Adrenal gland (tissue), 19 donors: Measurements from ENCODE around the gene CABP1. TPM values are rescaled to one million over a fixed set of nuclear protein-coding genes. Genes with fewer than 3 reads are reported as not detected.

ENCODE experiments used
- DNase-seq, 7 donors: peaks; one replicate each; pipeline ENCODE4 v3.0.0-alpha.2; 2019 to 2020
- H3K27ac ChIP-seq, 5 donors: fragments of 200-600 bp; sonication (generic) in 4 of 5; 1 replicate in 3 of 5; 2 replicates in 2 of 5; pipeline versions ENCODE4 v1.5.1 to v1.8.0; 2016 to 2020; ENCODE audit warnings: mild to moderate bottlenecking in 1 of 5
- H3K27me3 ChIP-seq: fragments of 200-600 bp; 2 replicates; pipeline ENCODE4 v1.8.0; 2021
- H3K36me3 ChIP-seq, 2 donors: fragments of 200-600 bp; replicated peaks in 1 of 2; 1 replicate in 1 of 2; 2 replicates in 1 of 2; pipeline versions ENCODE4 v1.5.1 to v1.8.0; 2018 to 2022
- H3K4me1 ChIP-seq, 2 donors: fragments of 200-600 bp; replicated peaks in 1 of 2; 1 replicate in 1 of 2; 2 replicates in 1 of 2; pipeline versions ENCODE4 v1.5.1 to v1.8.0; 2018 to 2021
- H3K4me3 ChIP-seq, 4 donors: fragments of 200-600 bp; sonication (generic) in 3 of 4; one replicate each; pipeline ENCODE4 v1.5.1; 2016 to 2018
- H3K9me3 ChIP-seq, 3 donors: fragments of 200-600 bp; sonication (generic) in 1 of 3; replicated peaks in 1 of 3; 1 replicate in 2 of 3; 2 replicates in 1 of 3; pipeline versions ENCODE4 v1.5.1 to v1.8.0; 2016 to 2021
- CTCF ChIP-seq, 6 experiments: fragments of 450-650 bp in 4 of 6; fragments of 200-600 bp in 2 of 6; sonication (generic) in 1 of 6; IDR thresholded peaks; 1 replicate in 5 of 6; 2 replicates in 1 of 6; pipeline versions ENCODE4 v1.5.1 to v1.8.0; 2016 to 2021; ENCODE audit warnings: antibody characterized with exemption in 6 of 6, mild to moderate bottlenecking in 2 of 6, moderate library complexity in 1 of 6
- POLR2A ChIP-seq, 2 donors: fragments of 450-650 bp; IDR thresholded peaks; one replicate each; pipeline ENCODE4 v1.6.1; 2017; ENCODE audit warnings: antibody characterized with exemption in 2 of 2, mild to moderate bottlenecking in 2 of 2, moderate library complexity in 1 of 2
- whole genome bisulfite sequencing, 4 donors: extraction: QIAGEN DNeasy Blood & Tissue Kit in 2 of 4; methylation state at CpG; one replicate each; pipeline versions ENCODE4 v1.1.5 to v1.1.7; 2013 to 2017; 5-methylcytosine and 5-hydroxymethylcytosine counted together
- intact Hi-C, 2 donors: fragments of 100-400 bp; cut with DNase I; formaldehyde crosslinking; loops; one replicate each; pipeline versions ENCODE4 v1.14.1 to v1.15.0; 2022 to 2023
- long read RNA-seq, 10 donors: library from polyadenylated mRNA in 3 of 10; unstranded in 2 of 10; stranded (forward) in 1 of 10; transcript quantifications; one replicate each; pipeline ENCODE4 v2.0.0 and lab custom pipeline, GENCODE V29; 2021 to 2026
- polyA plus RNA-seq, 3 donors: library from polyadenylated mRNA; stranded (reverse); fragments of 200-250 nt in 2 of 3; fragments of 350-450 nt in 1 of 3; fragmentation: Illumina TruSeq in 1 of 3; extraction: RNeasy Lipid Tissue Mini Kit (QIAGEN cat#74804) in 1 of 3; gene quantifications; one replicate each; pipeline ENCODE4 v1.2.3, GENCODE V29; 2013 to 2014
- total RNA-seq, 9 donors: library from RNA; depleted of rRNA in 4 of 9; stranded (reverse); fragments of >200 nt in 4 of 9; fragments of 120-200 nt in 1 of 9; fragmentation: NEBNext Ultra II Directional in 1 of 9; extraction: Animal tissue kit (Norgen Biotek cat#: 25700) in 1 of 9; gene quantifications; one replicate each; pipeline versions ENCODE4 v1.1.0 to v1.2.4, GENCODE V29; 2013 to 2023
- donor health status: healthy with polysubstance abuse.
- donor health status: Bipolar disorder and iron deficiency.
- donor health status: DM: yes; HTN: yes; CAD: no.
- donor health status: DM: no; HTN: no; CAD: no.
- donor health status: DM: no; HTN: no; CAD: no.
- donor health status: DM: yes; HTN: yes; CAD: no.

The CABP1 gene
- total RNA-seq (1 to 10 TPM in 7 of 9 donors, under 1 TPM in 1, not detected in 1; 0.42 to 3.9 (median 2.1) TPM), polyA plus RNA-seq (1 to 10 TPM; 2.3 to 5.1 (median 2.9) TPM)
- long read RNA-seq, donor 1: 0 reads
- long read RNA-seq, donor 2: 0 reads
- long read RNA-seq, donor 3: 0 reads
- long read RNA-seq, donor 4: 0 reads
- long read RNA-seq, donor 5: 0 reads
- long read RNA-seq, donor 6, partial matches to known transcripts: 0 of 1 reads
- long read RNA-seq, donor 6, other reads (novel, unspliced or antisense): 1 of 1 reads
- long read RNA-seq, donor 7: 0 reads
- long read RNA-seq, donor 8: 0 reads
- long read RNA-seq, donor 9, partial matches to known transcripts: 0 of 2 reads
- long read RNA-seq, donor 9, other reads (novel, unspliced or antisense): 0 of 2 reads
- long read RNA-seq, donor 10, partial matches to known transcripts: 0 of 1 reads
- long read RNA-seq, donor 10, other reads (novel, unspliced or antisense): 0 of 1 reads

- TF ChIP-seq POLR2A (IDR thresholded peaks at IDR 0.05) (no peak), CTCF (IDR thresholded peaks at IDR 0.05) (peak in 1 of 6 experiments; percentile 2)
- Histone ChIP-seq H3K4me3 (peak within 1 kb of the TSS in 1 of 4 donors; percentile 57), H3K36me3 (no peaks in the 10 kb centered on the region), H3K27me3 (peaks cover 6% of the 10 kb centered on the region), H3K9me3 (no peaks in the 10 kb centered on the region), H3K27ac (no peak within 1 kb of the TSS), H3K4me1 (peaks cover 8 to 13% of the 10 kb centered on the region in 2 donors)
- WGBS, 4 donors: 9 to 55% (median 20%) methylated on average over 7 to 56 of the region's 56 CpGs
- no peak for DNase-seq
- intact Hi-C loops: loop anchor here (10.0 kb wide), 1 partner anchor 335 kb away; the partner anchor contains the start of gene HNF1A (in 2 of the 2)
These were observed at the start of gene CABP1 for GRCh38 chr12:120639771-120640721. Gene CABP1 (plus strand): TSS chr12:120640626. CDS start chr12:120640686, 60 bp downstream.

GRCh38 chr12:120590741-120591407, 49.6 kb upstream of the CABP1 start:
- TF ChIP-seq POLR2A (IDR thresholded peaks at IDR 0.05) (no peak), CTCF (IDR thresholded peaks at IDR 0.05) (no peak)
- H3K9me3 ChIP-seq: no peaks in the 10 kb centered on the region
- intact Hi-C loops: loop anchor here in 1 of 2 donors (5.0 kb wide), 1 partner anchor 376 kb away; no protein-coding TSS in a partner anchor
- no peaks in the 10 kb centered on the region for H3K4me1 ChIP-seq
- no peak for DNase-seq
- no peaks in the 10 kb centered on the region for H3K27me3 ChIP-seq
- WGBS, 4 donors: 80 to 89% (median 83%) methylated on average over 6 of the region's 6 CpGs
- no peaks in the 10 kb centered on the region for H3K36me3 ChIP-seq
- no peak overlapping the region for H3K4me3 ChIP-seq
- H3K27ac ChIP-seq: no peak overlapping the region

- Histone ChIP-seq H3K36me3 (no peaks in the 10 kb centered on the region), H3K27ac (no peak overlapping the region), H3K4me1 (no peaks in the 10 kb centered on the region), H3K9me3 (no peaks in the 10 kb centered on the region), H3K27me3 (no peaks in the 10 kb centered on the region), H3K4me3 (no peak overlapping the region)
- intact Hi-C loops: loop anchor here in 1 of 2 donors (5.0 kb wide), 1 partner anchor 375 kb away; no protein-coding TSS in a partner anchor
- WGBS, 4 donors: 73 to 82% (median 80%) methylated on average over 7 to 8 of the region's 8 CpGs
- TF ChIP-seq POLR2A (IDR thresholded peaks at IDR 0.05) (no peak), CTCF (IDR thresholded peaks at IDR 0.05) (no peak)
- no peak for DNase-seq
These were observed 48.0 kb upstream of the CABP1 start for GRCh38 chr12:120592121-120593049.
